H1 (cell line): ENCODE measurements around the gene HINT1. TPM values are rescaled to one million over a fixed set of nuclear protein-coding genes. Genes with fewer than 3 reads are reported as not detected.

ENCODE experiments used
- CTCF ChIA-PET: fragments of 300-600 bp; sonication (Branson Sonifier 250); formaldehyde crosslinking; loops from one replicate; lab custom pipeline; 2021; ENCODE audit not compliant: partially characterized antibody; lab: Charles Lee
- POLR2A ChIA-PET: fragments of 300-600 bp; sonication (Branson Sonifier 250); formaldehyde crosslinking; loops from one replicate; lab custom pipeline; 2021; ENCODE audit warnings: inconsistent platforms; ENCODE audit not compliant: partially characterized antibody; lab: Charles Lee
- DNase-seq, 2 experiments: peaks; one replicate each; pipeline versions ENCODE4 v3.0.0 to v3.0.0-alpha.2; 2010 to 2022; ENCODE audit warnings: low spot score in 2 of 2, low read depth in 1 of 2, mixed read lengths in 1 of 2
- FAIRE-seq: peaks from 2 replicates; lab custom pipeline; 2011; peaks lifted over from hg19 to GRCh38; lab: Jason Lieb, UNC
- H2AFZ ChIP-seq: 2 replicates; pipeline ENCODE4 v1.8.1; 2012; ENCODE audit warnings: low read length, inconsistent platforms
- H2AK5ac ChIP-seq: 2 replicates; pipeline ENCODE4 v1.6.1; 2013; ENCODE audit warnings: low read depth, low read length
- H2BK120ac ChIP-seq: replicated peaks from 2 replicates; pipeline ENCODE3; 2013; ENCODE audit warnings: low read depth, low read length, inconsistent platforms
- H2BK12ac ChIP-seq: 2 replicates; pipeline ENCODE4 v1.6.1; 2013; ENCODE audit warnings: low read depth, low read length
- H2BK15ac ChIP-seq: 2 replicates; pipeline ENCODE4 v1.6.1; 2013; ENCODE audit warnings: low read length
- H2BK20ac ChIP-seq: 2 replicates; pipeline ENCODE4 v1.6.1; 2013; ENCODE audit warnings: low read length
- H2BK5ac ChIP-seq: 2 replicates; pipeline ENCODE4 v1.6.1; 2013; ENCODE audit warnings: low read depth, low read length
- H3K14ac ChIP-seq: 2 replicates; pipeline ENCODE4 v1.6.1; 2013; ENCODE audit warnings: inconsistent platforms; ENCODE audit not compliant: insufficient read length
- H3K18ac ChIP-seq: 2 replicates; pipeline ENCODE4 v1.6.1; 2013; ENCODE audit warnings: low read length; ENCODE audit errors: extremely low read depth
- H3K23ac ChIP-seq: 2 replicates; pipeline ENCODE4 v1.6.1; 2013; ENCODE audit warnings: inconsistent platforms; ENCODE audit not compliant: insufficient read length
- H3K23me2 ChIP-seq: 2 replicates; pipeline ENCODE4 v1.6.1; 2013; ENCODE audit warnings: low read depth, low read length
- H3K27ac ChIP-seq: 2 replicates; pipeline ENCODE4 v1.6.1; 2011; ENCODE audit warnings: low read depth, low read length, inconsistent platforms
- H3K27me3 ChIP-seq, 4 experiments: replicated peaks in 1 of 4; 1 replicate in 1 of 4; 2 replicates in 3 of 4; pipeline versions ENCODE4 v1.6.1 to v1.8.1; 2011 to 2013; ENCODE audit warnings: low read length in 3 of 4, mild to moderate bottlenecking in 3 of 4, inconsistent platforms in 2 of 4, mixed read lengths in 2 of 4, moderate library complexity in 1 of 4; ENCODE audit not compliant: control insufficient read depth in 3 of 4, insufficient read depth in 3 of 4; ENCODE audit errors: extremely low read depth in 1 of 4
- H3K36me3 ChIP-seq, 4 experiments: 2 replicates each; pipeline versions ENCODE4 v1.6.1 to v1.8.1; 2011 to 2013; ENCODE audit warnings: mild to moderate bottlenecking in 4 of 4, low read length in 3 of 4, moderate library complexity in 2 of 4, control low read depth in 1 of 4, inconsistent platforms in 1 of 4; ENCODE audit not compliant: insufficient read depth in 4 of 4, control insufficient read depth in 2 of 4
- H3K4ac ChIP-seq: replicated peaks from 2 replicates; pipeline ENCODE3; 2013; ENCODE audit warnings: low read length, low read depth, mixed read lengths, inconsistent platforms; ENCODE audit not compliant: insufficient read length
- H3K4me1 ChIP-seq, 4 experiments: replicated peaks in 1 of 4; 1 replicate in 1 of 4; 2 replicates in 3 of 4; pipeline versions ENCODE4 v1.6.1 to v1.8.1; 2011 to 2013; ENCODE audit warnings: low read length in 3 of 4, inconsistent platforms in 2 of 4, mixed read lengths in 1 of 4; ENCODE audit not compliant: insufficient read depth in 4 of 4, control insufficient read depth in 3 of 4
- H3K4me2 ChIP-seq, 2 experiments: 2 replicates each; pipeline versions ENCODE4 v1.6.1 to v1.8.1; 2011 to 2013; ENCODE audit warnings: low read depth in 2 of 2, low read length in 2 of 2, control low read depth in 1 of 2, inconsistent platforms in 1 of 2, mild to moderate bottlenecking in 1 of 2; ENCODE audit not compliant: insufficient read depth in 1 of 2
- H3K4me3 ChIP-seq, 4 experiments: fragments of 200-600, 300-600 bp in 1 of 4; sonication (generic), shearing (Covaris generic), sonication (Bioruptor Twin) in 1 of 4; 2 replicates each; pipeline versions ENCODE4 v1.5.1 to v1.8.1; 2011 to 2016; ENCODE audit warnings: low read length in 4 of 4, low read depth in 3 of 4, control low read depth in 2 of 4, inconsistent platforms in 2 of 4, mild to moderate bottlenecking in 2 of 4, mixed read lengths in 1 of 4, moderate library complexity in 1 of 4; ENCODE audit not compliant: insufficient read depth in 2 of 4; ENCODE audit errors: extremely low read depth in 1 of 4
- H3K56ac ChIP-seq: replicated peaks from 2 replicates; pipeline ENCODE3; 2013; ENCODE audit warnings: low read depth, mild to moderate bottlenecking, mixed read lengths, low read length, inconsistent platforms; ENCODE audit not compliant: insufficient read length
- H3K79me1 ChIP-seq: 2 replicates; pipeline ENCODE4 v1.6.1; 2013; ENCODE audit warnings: low read depth, low read length, control low read depth
- H3K79me2 ChIP-seq, 2 experiments: 2 replicates each; pipeline versions ENCODE4 v1.6.1 to v1.8.1; 2012 to 2013; ENCODE audit warnings: low read length in 2 of 2, mild to moderate bottlenecking in 2 of 2, inconsistent platforms in 1 of 2; ENCODE audit not compliant: insufficient read depth in 2 of 2, control insufficient read depth in 1 of 2
- H3K9ac ChIP-seq, 4 experiments: replicated peaks in 1 of 4; 1 replicate in 1 of 4; 2 replicates in 3 of 4; pipeline versions ENCODE4 v1.6.1 to v1.8.1; 2011 to 2013; ENCODE audit warnings: low read depth in 3 of 4, low read length in 3 of 4, control low read depth in 2 of 4, mild to moderate bottlenecking in 2 of 4, moderate library complexity in 2 of 4, inconsistent platforms in 1 of 4; ENCODE audit errors: extremely low read depth in 1 of 4
- H3K9me3 ChIP-seq, 2 experiments: 2 replicates each; pipeline versions ENCODE4 v1.6.1 to v1.8.1; 2012 to 2013; ENCODE audit warnings: mild to moderate bottlenecking in 2 of 2, moderate library complexity in 2 of 2, control low read depth in 1 of 2, inconsistent platforms in 1 of 2, low read depth in 1 of 2, low read length in 1 of 2, mixed read lengths in 1 of 2; ENCODE audit not compliant: insufficient read depth in 2 of 2
- H4K20me1 ChIP-seq, 2 experiments: replicated peaks in 1 of 2; 2 replicates each; pipeline versions ENCODE3 to v1.8.1; 2011 to 2013; ENCODE audit warnings: inconsistent platforms in 2 of 2, low read length in 2 of 2, mild to moderate bottlenecking in 1 of 2; ENCODE audit not compliant: insufficient read depth in 2 of 2, control insufficient read depth in 1 of 2
- H4K5ac ChIP-seq: 2 replicates; pipeline ENCODE4 v1.6.1; 2013; ENCODE audit warnings: low read length, low read depth, mixed read lengths, inconsistent platforms; ENCODE audit not compliant: insufficient read length
- H4K8ac ChIP-seq: 2 replicates; pipeline ENCODE4 v1.8.0; 2013; ENCODE audit warnings: mild to moderate bottlenecking, moderate library complexity, low read length, inconsistent platforms; ENCODE audit not compliant: insufficient read depth; ENCODE audit errors: extremely low read depth
- H4K91ac ChIP-seq: replicated peaks from 2 replicates; pipeline ENCODE3; 2013; ENCODE audit warnings: low read length, mixed read lengths, inconsistent platforms; ENCODE audit not compliant: insufficient read length
- HDAC2 ChIP-seq, 2 experiments: fragments of 300-600 bp in 1 of 2; sonication (generic) in 1 of 2; IDR thresholded peaks; 2 replicates each; pipeline ENCODE4 v1.6.1; 2011 to 2012; ENCODE audit warnings: low read depth in 2 of 2, low read length in 2 of 2, mild to moderate bottlenecking in 2 of 2, moderate library complexity in 2 of 2, borderline replicate concordance in 1 of 2, inconsistent platforms in 1 of 2
- JUND ChIP-seq: IDR thresholded peaks from 2 replicates; pipeline ENCODE4 v1.6.1; 2011; ENCODE audit warnings: mild to moderate bottlenecking, improper control_type of control experiment, low read length
- PHF8 ChIP-seq: fragments of 200-600 bp; sonication (generic); conservative IDR thresholded peaks from 2 replicates; pipeline ENCODE4 v1.7.1; 2012; ENCODE audit warnings: low read depth, mild to moderate bottlenecking, inconsistent platforms, low read length, moderate library complexity
- POU5F1 ChIP-seq: IDR thresholded peaks from 2 replicates; pipeline ENCODE4 v1.6.1; 2011; ENCODE audit warnings: low read depth, mild to moderate bottlenecking, low read length, moderate library complexity
- TAF1 ChIP-seq: IDR thresholded peaks from 2 replicates; pipeline ENCODE4 v1.6.1; 2011; ENCODE audit warnings: mild to moderate bottlenecking, low read depth, low read length
- WGBS, 2 experiments: shearing (Covaris generic) in 1 of 2; methylation state at CpG; one replicate each; pipeline versions ENCODE4 v1.1.6 to v1.1.7; 2013 to 2015; ENCODE audit warnings: low lambda C conversion rate in 2 of 2, mixed read lengths in 2 of 2, inconsistent platforms in 1 of 2, low coverage in 1 of 2, missing lambda C conversion rate in 1 of 2; ENCODE audit not compliant: insufficient replicate concordance in 2 of 2, insufficient coverage in 1 of 2, insufficient read length in 1 of 2; ENCODE audit errors: extremely low coverage in 1 of 2, missing lambda C conversion rate in 1 of 2; 5-methylcytosine and 5-hydroxymethylcytosine counted together
- polyA plus RNA-seq, 7 experiments: library from polyadenylated mRNA; depleted of rRNA in 3 of 7; stranded (reverse) in 5 of 7; unstranded in 2 of 7; fragments of >200 nt in 5 of 7; fragments of 200-250 nt in 2 of 7; gene quantifications; 1 replicate in 5 of 7; 2 replicates in 1 of 7; 4 replicates in 1 of 7; pipeline versions ENCODE4 v1.2.1 to v1.2.3, GENCODE V29; 2011 to 2013; ENCODE audit warnings: missing spikeins in 2 of 7, mixed read lengths in 2 of 7
- total RNA-seq: library from RNA; stranded (reverse); fragmentation: NEBNext Ultra II Directional; extraction: Animal tissue kit (Norgen Biotek cat#: 25700); gene quantifications from 2 replicates; pipeline ENCODE4 v1.2.1, GENCODE V29; 2021
- TF ChIP-seq, protein P1 (sequence below), 3 experiments: IDR thresholded peaks; 1 replicate in 2 of 3; 2 replicates in 1 of 3; pipeline versions ENCODE4 v1.5.1 to v1.6.1; 2011; ENCODE audit warnings: low read length in 3 of 3, mild to moderate bottlenecking in 3 of 3, inconsistent platforms in 2 of 3, low read depth in 1 of 3, moderate library complexity in 1 of 3; ENCODE audit not compliant: insufficient read depth in 1 of 3; ENCODE audit errors: control extremely low read depth in 1 of 3
- TF ChIP-seq, protein P2 (sequence below): IDR thresholded peaks from 2 replicates; pipeline ENCODE4 v1.6.1; 2012; ENCODE audit warnings: inconsistent platforms

The HINT1 gene
- total and polyA plus RNA-seq, 2 of the 8 experiments (the other 6 are each of a cell fraction or from before 2014, with no cell fraction given): 230 to 479 TPM

DNA sequence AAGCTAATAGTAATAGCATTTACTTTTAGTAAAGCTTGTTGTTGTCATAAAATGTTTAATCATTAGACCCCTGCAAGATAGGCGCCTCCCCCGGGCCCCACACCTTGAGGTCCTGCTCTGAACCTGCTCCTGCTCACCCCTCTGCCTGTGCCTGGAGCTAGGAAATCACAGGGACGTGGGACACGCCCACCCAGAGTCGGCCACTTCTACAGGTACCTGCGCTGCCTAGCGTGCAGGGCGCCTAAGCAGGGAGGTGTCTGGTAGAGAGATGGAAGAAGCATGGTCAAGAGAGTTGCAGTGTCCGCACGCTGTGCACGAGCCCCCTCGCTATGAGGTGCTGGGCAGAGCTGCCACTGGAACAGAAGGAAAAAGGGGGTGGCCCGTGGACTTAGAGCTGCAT, 52.6 kb downstream of the HINT1 start:
- 91% methylated on average over 13 of the region's 13 CpGs; no CpG with 5 or more reads in 1 of the 2 experiments for WGBS, 2 experiments
- H3K4me2 ChIP-seq: no peak overlapping the region
- H3K4ac ChIP-seq: no peak overlapping the region
- H3K4me1 ChIP-seq: no peaks in the 10 kb centered on the region
- FAIRE-seq (no peak), DNase-seq (no peak)
- no peaks in the 10 kb centered on the region for H3K27me3 ChIP-seq
- no peak overlapping the region for H3K14ac ChIP-seq
- no peak overlapping the region for H2AFZ ChIP-seq
- no peaks in the 10 kb centered on the region for H3K9me3 ChIP-seq
- no peak overlapping the region for H4K5ac ChIP-seq
- H3K4me3 ChIP-seq: no peak overlapping the region
- H2BK15ac ChIP-seq: no peak overlapping the region
- no peaks in the 10 kb centered on the region for H3K36me3 ChIP-seq
- no peak overlapping the region for H2AK5ac ChIP-seq
- TF ChIP-seq HDAC2 (IDR thresholded peaks at IDR 0.05; ENCODE audit: borderline replicate concordance in 1 of 2, low read depth in 2 of 2, low read length in 2 of 2): no peak
- TF ChIP-seq POU5F1: no peak
- TF ChIP-seq, protein P1, sequence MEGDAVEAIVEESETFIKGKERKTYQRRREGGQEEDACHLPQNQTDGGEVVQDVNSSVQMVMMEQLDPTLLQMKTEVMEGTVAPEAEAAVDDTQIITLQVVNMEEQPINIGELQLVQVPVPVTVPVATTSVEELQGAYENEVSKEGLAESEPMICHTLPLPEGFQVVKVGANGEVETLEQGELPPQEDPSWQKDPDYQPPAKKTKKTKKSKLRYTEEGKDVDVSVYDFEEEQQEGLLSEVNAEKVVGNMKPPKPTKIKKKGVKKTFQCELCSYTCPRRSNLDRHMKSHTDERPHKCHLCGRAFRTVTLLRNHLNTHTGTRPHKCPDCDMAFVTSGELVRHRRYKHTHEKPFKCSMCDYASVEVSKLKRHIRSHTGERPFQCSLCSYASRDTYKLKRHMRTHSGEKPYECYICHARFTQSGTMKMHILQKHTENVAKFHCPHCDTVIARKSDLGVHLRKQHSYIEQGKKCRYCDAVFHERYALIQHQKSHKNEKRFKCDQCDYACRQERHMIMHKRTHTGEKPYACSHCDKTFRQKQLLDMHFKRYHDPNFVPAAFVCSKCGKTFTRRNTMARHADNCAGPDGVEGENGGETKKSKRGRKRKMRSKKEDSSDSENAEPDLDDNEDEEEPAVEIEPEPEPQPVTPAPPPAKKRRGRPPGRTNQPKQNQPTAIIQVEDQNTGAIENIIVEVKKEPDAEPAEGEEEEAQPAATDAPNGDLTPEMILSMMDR (IDR thresholded peaks at IDR 0.05; ENCODE audit: control extremely low read depth in 1 of 3, insufficient read depth in 1 of 3, low read depth in 1 of 3, low read length in 3 of 3): no peak
- TF ChIP-seq PHF8: no peak
- TF ChIP-seq, protein P2, sequence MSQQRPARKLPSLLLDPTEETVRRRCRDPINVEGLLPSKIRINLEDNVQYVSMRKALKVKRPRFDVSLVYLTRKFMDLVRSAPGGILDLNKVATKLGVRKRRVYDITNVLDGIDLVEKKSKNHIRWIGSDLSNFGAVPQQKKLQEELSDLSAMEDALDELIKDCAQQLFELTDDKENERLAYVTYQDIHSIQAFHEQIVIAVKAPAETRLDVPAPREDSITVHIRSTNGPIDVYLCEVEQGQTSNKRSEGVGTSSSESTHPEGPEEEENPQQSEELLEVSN: no peak
- TF ChIP-seq TAF1: no peak
- TF ChIP-seq JUND: no peak
- TF ChIP-seq, all 59 proteins: peak for 0
- H2BK20ac ChIP-seq: no peak overlapping the region
- CTCF ChIA-PET: interaction anchor here (0.6 to 1.2 kb wide), 5 partner anchors 11 to 1221 kb away, joined by 3 read pairs; no protein-coding TSS in a partner anchor
- no peaks in the 10 kb centered on the region for H3K23me2 ChIP-seq
- H3K79me2 ChIP-seq: no peaks in the 10 kb centered on the region
- H2BK5ac ChIP-seq: no peak overlapping the region
- H3K18ac ChIP-seq: no peak overlapping the region
- H3K56ac ChIP-seq: no peak overlapping the region
- H2BK12ac ChIP-seq: no peak overlapping the region
- no peak overlapping the region; a peak in 1 of 7 replicates for H3K9ac ChIP-seq
- no peak overlapping the region for H4K91ac ChIP-seq
- POLR2A ChIA-PET: no interaction called here
- H3K79me1 ChIP-seq: no peaks in the 10 kb centered on the region
- no peaks in the 10 kb centered on the region for H4K20me1 ChIP-seq
- no peak overlapping the region for H3K27ac ChIP-seq
- H2BK120ac ChIP-seq: no peak overlapping the region
- H3K23ac ChIP-seq: no peak overlapping the region
- no peak overlapping the region for H4K8ac ChIP-seq
